A549 (cell line): Measurements from ENCODE around the gene SUMO2. TPM values are rescaled to one million over a fixed set of nuclear protein-coding genes. Genes with fewer than 3 reads are reported as not detected.

Experiments
- ATAC-seq, 2 experiments: fragments of 200-7000 bp in 1 of 2; fragments of >200 bp in 1 of 2; cut with Nextera tagmentation in 1 of 2; cut with Tn5 transposase in 1 of 2; 3 replicates each; pipeline versions ENCODE4 v1.8.0 to v1.9.1; 2018 to 2020; ENCODE audit warnings: mild to moderate bottlenecking in 1 of 2, moderate library complexity in 1 of 2
- CTCF ChIA-PET: fragments of 300-600 bp; sonication (Branson Sonifier 250); formaldehyde crosslinking; extraction: SDS; loops from one replicate; lab custom pipeline; 2021; ENCODE audit warnings: antibody characterized with exemption, inconsistent platforms; lab: Yijun Ruan, JAX
- POLR2A ChIA-PET: fragments of 350-600 bp; formaldehyde crosslinking; extraction: SDS; loops from one replicate; lab custom pipeline; 2021; ENCODE audit warnings: antibody characterized with exemption, inconsistent platforms; lab: Yijun Ruan, JAX
- DNase-seq, 2 experiments: peaks; one replicate each; pipeline versions ENCODE4 v3.0.0 to v3.0.0-alpha.2; 2011 to 2016; ENCODE audit warnings: low read depth in 1 of 2, low spot score in 1 of 2
- FAIRE-seq: peaks from 2 replicates; lab custom pipeline; 2011; peaks lifted over from hg19 to GRCh38; lab: Jason Lieb, UNC
- H3K27ac ChIP-seq, 2 experiments: fragments of >200 bp; sonication (Bioruptor Twin); formaldehyde crosslinking; 3 replicates each; pipeline ENCODE4 v1.5.1; 2016 to 2017
- H3K4me1 ChIP-seq: fragments of >200 bp; sonication (Bioruptor Twin); formaldehyde crosslinking; 3 replicates; pipeline ENCODE4 v1.6.1; 2016
- H3K4me2 ChIP-seq: fragments of >200 bp; sonication (Bioruptor Twin); formaldehyde crosslinking; 3 replicates; pipeline ENCODE4 v1.6.1; 2016
- H3K4me3 ChIP-seq: fragments of >200 bp; sonication (Bioruptor Twin); formaldehyde crosslinking; 3 replicates; pipeline ENCODE4 v1.5.1; 2016
- H3K9me3 ChIP-seq: fragments of >200 bp; sonication (Bioruptor Twin); formaldehyde crosslinking; 3 replicates; pipeline ENCODE4 v1.6.1; 2016
- ATOH8 ChIP-seq: fragments of 250-450 bp; sonication (Bioruptor Pico); IDR thresholded peaks from 2 replicates; pipeline ENCODE4 v1.5.0; 2020; ENCODE audit warnings: low read depth, mild to moderate bottlenecking, moderate library complexity
- BCL3 ChIP-seq: fragments of >200 bp; sonication (Bioruptor Twin); formaldehyde crosslinking; IDR thresholded peaks from 3 replicates; pipeline ENCODE4 v1.6.1; 2016
- BHLHE40 ChIP-seq: IDR thresholded peaks from 2 replicates; pipeline ENCODE4 v1.6.1; 2012; ENCODE audit warnings: low read depth, low read length, inconsistent platforms
- CBX8 ChIP-seq: fragments of 200-600 bp; sonication (generic); IDR thresholded peaks from 2 replicates; pipeline ENCODE4 v1.6.1; 2016
- CHD4 ChIP-seq: fragments of 200-600 bp; sonication (generic); IDR thresholded peaks from 2 replicates; pipeline ENCODE4 v1.6.1; 2016; ENCODE audit warnings: antibody characterized with exemption, mild to moderate bottlenecking, borderline replicate concordance
- E2F6 ChIP-seq: IDR thresholded peaks from 2 replicates; pipeline ENCODE4 v1.6.1; 2012; ENCODE audit warnings: low read depth, borderline replicate concordance
- ELK1 ChIP-seq: fragments of 150-350 bp; IDR thresholded peaks from 2 replicates; pipeline ENCODE4 v1.6.1; 2014; ENCODE audit warnings: low read depth, mild to moderate bottlenecking, low read length
- HEYL ChIP-seq: fragments of 250-450 bp; sonication (Bioruptor Pico); IDR thresholded peaks from 2 replicates; pipeline ENCODE4 v1.8.0; 2021; ENCODE audit warnings: mild to moderate bottlenecking, moderate library complexity
- HMGXB4 ChIP-seq: fragments of 250-450 bp; sonication (Bioruptor Pico); IDR thresholded peaks from 2 replicates; pipeline ENCODE4 v1.5.0; 2021; ENCODE audit warnings: mild to moderate bottlenecking, moderate library complexity, borderline replicate concordance
- HOXA7 ChIP-seq: fragments of 250-450 bp; sonication (Bioruptor Pico); IDR thresholded peaks from 2 replicates; pipeline ENCODE4 v1.5.0; 2020; ENCODE audit warnings: mild to moderate bottlenecking, moderate library complexity
- HOXB5 ChIP-seq: fragments of 250-450 bp; sonication (Bioruptor Pico); IDR thresholded peaks from 2 replicates; pipeline ENCODE4 v1.5.0; 2020; ENCODE audit warnings: mild to moderate bottlenecking, moderate library complexity
- KDM1A ChIP-seq: fragments of 200-600 bp; sonication (generic); IDR thresholded peaks from 2 replicates; pipeline ENCODE4 v1.6.1; 2016; ENCODE audit warnings: low read depth, mild to moderate bottlenecking
- MAFK ChIP-seq: fragments of 450-650 bp; IDR thresholded peaks from 2 replicates; pipeline ENCODE4 v1.6.1; 2014; ENCODE audit not compliant: partially characterized antibody
- MAX ChIP-seq: IDR thresholded peaks from 2 replicates; pipeline ENCODE4 v1.6.1; 2012
- NFE2L2 ChIP-seq: fragments of 150-350 bp; conservative IDR thresholded peaks from 2 replicates; pipeline ENCODE4 v1.6.1; 2014; ENCODE audit warnings: low read length
- NPAS2 ChIP-seq: fragments of 250-450 bp; sonication (Bioruptor Pico); IDR thresholded peaks from 2 replicates; pipeline ENCODE4 v1.8.0; 2022; ENCODE audit warnings: mild to moderate bottlenecking, moderate library complexity, borderline replicate concordance
- POLR2A ChIP-seq: IDR thresholded peaks from 2 replicates; pipeline ENCODE4 v1.6.1; 2012; ENCODE audit warnings: mild to moderate bottlenecking, low read length
- POLR2AphosphoS2 ChIP-seq: conservative IDR thresholded peaks from 2 replicates; pipeline ENCODE4 v1.6.1; 2012; ENCODE audit warnings: low read length, improper control_type of control experiment, inconsistent platforms
- SMC3 ChIP-seq: fragments of >200 bp; sonication (Bioruptor Twin); formaldehyde crosslinking; IDR thresholded peaks from 3 replicates; pipeline ENCODE4 v1.6.1; 2018; ENCODE audit warnings: inconsistent platforms
- USF2 ChIP-seq: fragments of 450-650 bp; IDR thresholded peaks from 2 replicates; pipeline ENCODE4 v1.6.1; 2014; ENCODE audit warnings: antibody characterized with exemption
- ZSCAN20 ChIP-seq: fragments of 250-450 bp; sonication (Bioruptor Pico); IDR thresholded peaks from 2 replicates; pipeline ENCODE4 v1.8.0; 2022; ENCODE audit warnings: mild to moderate bottlenecking, moderate library complexity
- WGBS: methylation state at CpG from one replicate; pipeline ENCODE4 v1.1.6; 2017; ENCODE audit errors: missing lambda C conversion rate; 5-methylcytosine and 5-hydroxymethylcytosine counted together
- polyA plus RNA-seq, 4 experiments: library from polyadenylated mRNA; depleted of rRNA in 3 of 4; stranded (reverse); fragments of >200 nt; fragmentation: RNase III in 1 of 4; extraction: RNeasy Plus Mini Kit Qiagen cat#74134 plus additional on column Dnase treatment in 1 of 4; gene quantifications; 2 replicates in 3 of 4; 3 replicates in 1 of 4; pipeline ENCODE4 v1.2.3, GENCODE V29; 2011 to 2017

Gene SUMO2
- polyA plus RNA-seq, 2 of the 4 experiments (the other 2 are of a cell fraction), result 525 to 545 TPM

GRCh38 chr17:75147878-75148546 is 34.7 kb downstream of the SUMO2 start:
- ATAC-seq (0 out of 6 replicates have a peak, but pooled peaks have one; percentile 9 to 23), DNase-seq (no peak), FAIRE-seq (no peak)
- CTCF ChIA-PET, result interaction anchor here (0.6 to 62.2 kb wide), 10 partner anchors 8 to 186 kb away, joined by 3 to 3429 read pairs (median 5); partner anchors contain the start of genes ARMC7, ATP5PD, KCTD2 and NT5C
- WGBS, result 59% methylated on average over 6 of the region's 6 CpGs
- H3K27ac ChIP-seq, result 0 out of 6 replicates have a peak overlapping the region, but pooled peaks of 1 of the 2 experiments have one; percentile 12
- TF ChIP-seq HOXB5 (CRISPR knock-in tag) (no peak), USF2 (no peak), E2F6 (no peak)
- TF ChIP-seq, all 56 proteins: peak for 0
- peak overlapping the region; percentile 25; the same call in 2 of the 3 replicates for H3K4me2 ChIP-seq
- H3K9me3 ChIP-seq, result no peaks in the 10 kb centered on the region
- H3K4me3 ChIP-seq, result no peak overlapping the region
- POLR2A ChIA-PET, result interaction anchor here (1.1 kb wide), 1 partner anchor 24 kb away, joined by 4 read pairs; no protein-coding TSS in a partner anchor
- peaks cover 49% of the 10 kb centered on the region for H3K4me1 ChIP-seq

GRCh38 chr17:75146592-75146991 is 36.2 kb downstream of the SUMO2 start:
- no peak for ATAC-seq
- POLR2A ChIA-PET, result interaction anchor here (3.3 kb wide), 1 partner anchor 8 kb away, joined by 18 read pairs; the partner anchor contains the start of gene JPT1
- no peak overlapping the region for H3K4me3 ChIP-seq
- no peak for FAIRE-seq
- peaks cover 39% of the 10 kb centered on the region for H3K4me1 ChIP-seq
- H3K4me2 ChIP-seq, result no peak overlapping the region
- no peak overlapping the region for H3K27ac ChIP-seq
- CTCF ChIA-PET, result interaction anchor here (2.6 to 62.2 kb wide), 4 partner anchors 15 to 60 kb away, joined by 10 to 3429 read pairs (median 89); partner anchors contain the start of genes ARMC7, ATP5PD, KCTD2 and NT5C
- TF ChIP-seq CHD4 (no peak), MAFK (no peak), ZSCAN20 (no peak), MAX (no peak), KDM1A (no peak), NFE2L2 (no peak), E2F6 (no peak), HEYL (CRISPR knock-in tag) (no peak), HOXA7 (no peak), HOXB5 (CRISPR knock-in tag) (no peak), NPAS2 (CRISPR knock-in tag) (no peak), BCL3 (no peak), ELK1 (no peak), CBX8 (no peak), ATOH8 (no peak), HMGXB4 (CRISPR knock-in tag) (no peak), POLR2AphosphoS2 (no peak), SMC3 (no peak), BHLHE40 (no peak), POLR2A (no peak)
- DNase-seq, result no peak
- no peaks in the 10 kb centered on the region for H3K9me3 ChIP-seq
- 82% methylated on average over 3 of the region's 3 CpGs for WGBS
